ENCODE data around the gene GPC4.

GRCh38 chrX:133419911-133420310, 4.6 kb upstream of the GPC4 start:
- TF ChIP-seq EZH2 (IDR thresholded peaks at IDR 0.05; ENCODE audit: borderline replicate concordance, low read length) (no peak), CTCF (IDR thresholded peaks at IDR 0.05; ENCODE audit: low read length) (no peak)

All from OCI-LY1 (cell line).